Activated B cell treated with CpG ODN at 0.5 μM for 24 hours (primary cell): ENCODE results near the gene SLC38A6. TPM values are rescaled to one million over a fixed set of nuclear protein-coding genes. Genes with fewer than 3 reads are reported as not detected.

Experiments
- ATAC-seq: fragments of 200-7000 bp; cut with Tn5 transposase; one replicate; pipeline ENCODE4 v1.10.0; 2021; ENCODE audit warnings: low read depth, mild to moderate bottlenecking, moderate library complexity
- CTCF ChIA-PET: fragments of 350-600 bp; sonication (Branson Sonifier 250); formaldehyde crosslinking; loops from one replicate; lab custom pipeline; 2021; ENCODE audit warnings: antibody characterized with exemption; lab: Charles Lee
- POLR2A ChIA-PET: fragments of 350-600 bp; sonication (Branson Sonifier 250); formaldehyde crosslinking; loops from one replicate; lab custom pipeline; 2021; ENCODE audit warnings: antibody characterized with exemption; lab: Charles Lee
- DNase-seq: peaks from one replicate; pipeline ENCODE4 v3.0.0; 2022
- H3K27ac Mint-ChIP-seq: one replicate; pipeline ENCODE4 v1.8.0; 2020; ENCODE audit warnings: mixed read lengths
- H3K27me3 Mint-ChIP-seq: one replicate; pipeline ENCODE4 v1.8.0; 2021; ENCODE audit warnings: mixed read lengths
- H3K36me3 Mint-ChIP-seq: one replicate; pipeline ENCODE4 v1.8.0; 2021; ENCODE audit warnings: low read depth, mixed read lengths
- H3K4me1 Mint-ChIP-seq: one replicate; pipeline ENCODE4 v1.8.0; 2021; ENCODE audit warnings: mixed read lengths
- H3K4me3 Mint-ChIP-seq: one replicate; pipeline ENCODE4 v1.8.0; 2020; ENCODE audit warnings: mild to moderate bottlenecking, mixed read lengths
- H3K9me3 Mint-ChIP-seq: one replicate; pipeline ENCODE4 v1.8.0; 2020; ENCODE audit warnings: mixed read lengths
- intact Hi-C: fragments of 100-400 bp; cut with micrococcal nuclease; formaldehyde crosslinking; loops from one replicate; pipeline ENCODE4 v1.15.1; 2024
- total RNA-seq: library from RNA; stranded (reverse); gene quantifications from 2 replicates; pipeline ENCODE4 v1.2.3, GENCODE V29; 2022
- TF ChIP-seq, protein P1 (sequence below): fragments of 200-600 bp; IDR thresholded peaks from one replicate; pipeline ENCODE4 v1.8.0; 2022; ENCODE audit warnings: antibody characterized with exemption, mild to moderate bottlenecking

The SLC38A6 gene
- total RNA-seq, 1 donor from 2014 or later: 10.8 TPM

DNA sequence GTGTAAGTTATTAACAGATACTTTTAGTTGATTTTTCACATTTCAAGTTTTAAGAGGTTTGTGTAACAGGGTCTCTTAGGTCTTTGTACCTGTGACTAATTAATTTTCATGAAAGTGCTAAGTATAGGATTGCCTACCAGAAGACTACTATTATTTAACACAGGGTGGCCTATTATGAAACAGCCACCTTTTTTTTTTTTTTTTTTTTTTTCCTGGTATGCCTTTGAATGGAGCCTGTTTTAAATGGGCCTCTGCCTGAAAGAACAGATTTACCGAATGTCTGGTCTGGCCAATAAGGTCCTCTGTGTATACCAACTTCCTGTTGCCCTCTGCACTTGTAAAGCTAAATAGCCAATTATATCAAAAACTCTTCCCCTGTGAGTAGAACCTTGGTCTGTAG, 62.5 kb downstream of the SLC38A6 start:
- no peak overlapping the region for H3K27ac Mint-ChIP-seq
- ChIA-PET CTCF (no interaction called here), POLR2A (no interaction called here)
- no peaks in the 10 kb centered on the region for H3K4me1 Mint-ChIP-seq
- DNase-seq (no peak), ATAC-seq (no peak)
- no peak overlapping the region for H3K4me3 Mint-ChIP-seq
- H3K9me3 Mint-ChIP-seq: no peaks in the 10 kb centered on the region
- intact Hi-C loops: no loop called here
- H3K27me3 Mint-ChIP-seq: no peaks in the 10 kb centered on the region
- H3K36me3 Mint-ChIP-seq: peaks cover 2% of the 10 kb centered on the region
- TF ChIP-seq, protein P1, sequence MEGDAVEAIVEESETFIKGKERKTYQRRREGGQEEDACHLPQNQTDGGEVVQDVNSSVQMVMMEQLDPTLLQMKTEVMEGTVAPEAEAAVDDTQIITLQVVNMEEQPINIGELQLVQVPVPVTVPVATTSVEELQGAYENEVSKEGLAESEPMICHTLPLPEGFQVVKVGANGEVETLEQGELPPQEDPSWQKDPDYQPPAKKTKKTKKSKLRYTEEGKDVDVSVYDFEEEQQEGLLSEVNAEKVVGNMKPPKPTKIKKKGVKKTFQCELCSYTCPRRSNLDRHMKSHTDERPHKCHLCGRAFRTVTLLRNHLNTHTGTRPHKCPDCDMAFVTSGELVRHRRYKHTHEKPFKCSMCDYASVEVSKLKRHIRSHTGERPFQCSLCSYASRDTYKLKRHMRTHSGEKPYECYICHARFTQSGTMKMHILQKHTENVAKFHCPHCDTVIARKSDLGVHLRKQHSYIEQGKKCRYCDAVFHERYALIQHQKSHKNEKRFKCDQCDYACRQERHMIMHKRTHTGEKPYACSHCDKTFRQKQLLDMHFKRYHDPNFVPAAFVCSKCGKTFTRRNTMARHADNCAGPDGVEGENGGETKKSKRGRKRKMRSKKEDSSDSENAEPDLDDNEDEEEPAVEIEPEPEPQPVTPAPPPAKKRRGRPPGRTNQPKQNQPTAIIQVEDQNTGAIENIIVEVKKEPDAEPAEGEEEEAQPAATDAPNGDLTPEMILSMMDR: no peak

DNA sequence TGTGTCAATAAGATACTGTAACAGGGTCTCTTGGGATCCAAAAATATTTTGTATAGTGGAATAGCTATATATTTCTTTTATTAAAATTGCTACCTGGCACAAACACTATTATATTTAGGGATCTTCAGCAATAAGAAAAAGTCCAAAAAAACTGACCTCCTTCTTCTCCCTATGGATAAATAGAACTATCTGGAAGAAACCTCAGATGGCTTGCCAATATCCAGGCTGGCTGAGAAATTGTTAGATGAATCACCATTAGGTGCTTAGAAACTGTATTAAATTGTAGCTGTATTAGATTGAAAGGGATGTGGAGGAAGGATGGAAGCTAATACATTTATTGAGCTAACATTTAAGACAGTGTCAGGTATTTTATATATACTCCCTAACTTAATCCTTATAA, 66.0 kb downstream of the SLC38A6 start:
- H3K9me3 Mint-ChIP-seq: no peaks in the 10 kb centered on the region
- ChIA-PET POLR2A (no interaction called here), CTCF (no interaction called here)
- H3K27me3 Mint-ChIP-seq: no peaks in the 10 kb centered on the region
- H3K36me3 Mint-ChIP-seq: peaks cover 2% of the 10 kb centered on the region
- DNase-seq: no peak
- intact Hi-C loops: no loop called here
- no peaks in the 10 kb centered on the region for H3K4me1 Mint-ChIP-seq
- no peak overlapping the region for H3K4me3 Mint-ChIP-seq
- TF ChIP-seq, protein P1: no peak
- no peak for ATAC-seq
- no peak overlapping the region for H3K27ac Mint-ChIP-seq

DNA sequence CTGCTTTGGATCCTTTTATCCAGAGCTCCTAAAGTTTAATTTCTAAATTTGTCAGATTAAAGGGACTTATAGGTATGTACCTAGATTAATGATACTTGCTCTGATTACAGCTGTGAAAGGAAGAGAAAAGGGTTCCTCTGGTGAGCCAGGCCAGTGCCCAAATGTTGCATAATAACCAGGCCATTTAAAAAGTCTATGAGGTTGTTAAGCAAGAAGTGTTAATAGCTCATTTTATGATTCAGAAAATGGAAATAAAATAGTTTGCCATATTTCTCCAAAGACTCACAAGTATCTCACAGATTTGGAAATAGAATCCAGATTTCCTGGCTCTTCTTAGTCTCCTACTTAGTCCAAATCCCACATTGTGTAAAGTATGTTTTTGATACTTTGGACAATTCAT, 67.6 kb downstream of the SLC38A6 start:
- H3K4me3 Mint-ChIP-seq: no peak overlapping the region
- POLR2A ChIA-PET: no interaction called here
- no peak for DNase-seq
- H3K27me3 Mint-ChIP-seq: no peaks in the 10 kb centered on the region
- no peak for ATAC-seq
- peaks cover 7% of the 10 kb centered on the region for H3K36me3 Mint-ChIP-seq
- TF ChIP-seq, protein P1: no peak
- peaks cover 5% of the 10 kb centered on the region for H3K9me3 Mint-ChIP-seq
- intact Hi-C loops: no loop called here
- no peaks in the 10 kb centered on the region for H3K4me1 Mint-ChIP-seq
- no peak overlapping the region for H3K27ac Mint-ChIP-seq
- CTCF ChIA-PET: no interaction called here

DNA sequence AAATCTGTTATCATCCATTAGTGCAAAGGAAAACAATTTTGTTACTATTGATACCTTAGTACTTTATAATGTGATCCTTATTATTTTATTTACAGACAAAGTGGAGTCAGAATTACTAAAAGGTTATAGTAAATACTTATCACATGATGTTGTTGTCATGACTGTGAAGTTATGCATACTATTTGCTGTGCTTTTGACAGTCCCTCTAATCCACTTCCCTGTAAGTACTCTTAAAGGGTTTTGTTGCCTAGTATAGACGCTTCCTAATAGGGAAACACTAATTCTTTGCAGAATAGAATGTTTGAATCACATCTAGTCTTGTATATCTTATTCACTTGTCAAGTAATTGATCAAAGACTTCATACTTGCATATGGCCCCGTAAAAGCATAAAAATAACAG, 69.4 kb downstream of the SLC38A6 start:
- ChIA-PET POLR2A (no interaction called here), CTCF (no interaction called here)
- Mint-ChIP-seq H3K27me3 (no peaks in the 10 kb centered on the region), H3K27ac (no peak overlapping the region), H3K4me3 (no peak overlapping the region), H3K4me1 (no peaks in the 10 kb centered on the region), H3K36me3 (peaks cover 13% of the 10 kb centered on the region), H3K9me3 (peaks cover 5% of the 10 kb centered on the region)
- DNase-seq (no peak), ATAC-seq (no peak)
- TF ChIP-seq, protein P1: no peak
- intact Hi-C loops: no loop called here

DNA sequence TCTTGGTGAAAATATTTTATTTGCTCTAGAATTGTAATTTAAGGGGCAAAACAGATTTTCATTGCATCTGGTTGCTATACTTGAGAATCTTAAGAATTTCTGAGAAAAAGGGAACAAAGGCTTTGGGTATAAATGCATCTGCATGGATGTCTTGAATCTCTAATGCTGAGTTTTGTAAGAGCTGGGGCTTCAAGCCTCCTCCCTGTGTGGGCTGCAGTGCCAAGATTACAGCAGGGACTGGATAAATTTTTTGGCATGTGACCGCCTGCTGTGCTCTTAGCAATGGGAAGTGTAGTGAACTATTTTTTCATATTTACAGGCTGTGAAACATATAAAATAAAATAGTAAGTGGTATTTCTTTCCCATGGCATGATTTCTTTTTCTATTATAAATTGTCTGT, 70.0 kb downstream of the SLC38A6 start:
- TF ChIP-seq, protein P1: no peak
- Mint-ChIP-seq H3K36me3 (peaks cover 13% of the 10 kb centered on the region), H3K27me3 (no peaks in the 10 kb centered on the region), H3K4me3 (no peak overlapping the region), H3K4me1 (no peaks in the 10 kb centered on the region), H3K9me3 (peaks cover 5% of the 10 kb centered on the region), H3K27ac (no peak overlapping the region)
- no peak for ATAC-seq
- CTCF ChIA-PET: no interaction called here
- POLR2A ChIA-PET: no interaction called here
- no peak for DNase-seq
- intact Hi-C loops: no loop called here
